Naive B cell (primary cell): ENCODE measurements around the gene PRKAG2. TPM values are rescaled to one million over a fixed set of nuclear protein-coding genes. Genes with fewer than 3 reads are reported as not detected.

Source experiments
- ATAC-seq, 2 donors: fragments of 150-1000 bp; cut with Tn5 transposase; 2 replicates each; pipeline ENCODE4 v1.10.0; 2021; ENCODE audit warnings: low read depth in 2 of 2, mild to moderate bottlenecking in 2 of 2, moderate library complexity in 2 of 2
- DNase-seq: peaks from one replicate; pipeline ENCODE4 v3.0.0; 2022
- H3K27ac Mint-ChIP-seq, 6 donors: one replicate each; pipeline ENCODE4 v1.8.0; 2020 to 2022; ENCODE audit warnings: mild to moderate bottlenecking in 6 of 6, mixed read lengths in 6 of 6, moderate library complexity in 5 of 6, inconsistent platforms in 2 of 6
- H3K27me3 Mint-ChIP-seq, 3 donors: one replicate each; pipeline ENCODE4 v1.8.0; 2021 to 2022; ENCODE audit warnings: mixed read lengths in 3 of 3, mild to moderate bottlenecking in 1 of 3
- H3K36me3 Mint-ChIP-seq, 2 donors: one replicate each; pipeline ENCODE4 v1.8.0; 2020 to 2022; ENCODE audit warnings: mixed read lengths in 2 of 2, inconsistent platforms in 1 of 2, mild to moderate bottlenecking in 1 of 2
- H3K4me1 Mint-ChIP-seq, 3 donors: one replicate each; pipeline ENCODE4 v1.8.0; 2020 to 2022; ENCODE audit warnings: mixed read lengths in 3 of 3, inconsistent platforms in 1 of 3, mild to moderate bottlenecking in 1 of 3, moderate library complexity in 1 of 3
- H3K4me3 Mint-ChIP-seq, 8 donors: one replicate each; pipeline ENCODE4 v1.8.0; 2020 to 2022; ENCODE audit warnings: mild to moderate bottlenecking in 8 of 8, mixed read lengths in 8 of 8, moderate library complexity in 8 of 8, inconsistent platforms in 2 of 8
- H3K9me3 Mint-ChIP-seq, 7 donors: one replicate each; pipeline ENCODE4 v1.8.0; 2020 to 2022; ENCODE audit warnings: mixed read lengths in 7 of 7, mild to moderate bottlenecking in 5 of 7, inconsistent platforms in 2 of 7, moderate library complexity in 1 of 7
- polyA plus RNA-seq, 6 donors: library from polyadenylated mRNA; unstranded; fragments of 300-500 nt; fragmentation: Illumina TruSeq; gene quantifications; one replicate each; pipeline ENCODE4 v1.2.3, GENCODE V29; 2021; ENCODE audit warnings: low read depth in 6 of 6

The PRKAG2 gene
- polyA plus RNA-seq, 6 donors from 2014 or later, result 16.2 to 25.4 (median 20.0) TPM

DNA sequence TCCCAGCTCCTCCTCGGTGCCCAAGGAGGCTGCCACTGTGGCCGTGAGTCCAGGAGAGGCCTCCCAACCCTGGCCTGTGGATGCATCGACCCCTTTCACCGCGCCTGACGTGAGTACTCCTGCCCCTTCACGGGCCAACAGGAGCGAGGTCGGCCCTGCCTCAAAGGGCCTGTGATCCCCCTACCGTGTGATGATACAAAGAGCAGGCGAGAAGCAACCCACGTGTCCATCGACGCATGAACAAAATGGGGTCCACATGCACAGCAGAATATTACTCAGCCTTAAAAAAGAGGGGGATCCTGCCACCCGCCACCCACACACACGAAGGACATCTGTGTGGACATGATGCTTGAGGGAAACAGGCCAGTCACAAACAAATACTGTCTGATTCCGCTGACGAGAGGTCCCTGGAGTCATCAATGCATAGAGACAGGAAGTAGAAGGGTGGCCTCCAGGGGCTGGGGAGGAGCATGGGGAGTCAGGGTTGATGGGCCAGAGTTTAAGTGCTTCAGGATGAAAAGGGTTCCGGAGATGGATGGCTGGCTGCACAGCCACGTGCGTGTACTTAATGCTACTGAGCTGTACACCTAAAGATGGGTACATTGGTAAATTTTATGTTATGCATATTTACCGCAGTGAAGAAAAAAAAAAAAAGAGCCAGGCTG, 151.9 kb downstream of the PRKAG2 start:
- Mint-ChIP-seq H3K4me1 (peaks cover 32 to 40% (median 39%) of the 10 kb centered on the region in 3 donors), H3K9me3 (no peaks in the 10 kb centered on the region), H3K27me3 (no peaks in the 10 kb centered on the region), H3K4me3 (peak overlapping the region in 7 of 8 donors; percentile 6 to 77 (median 52)), H3K36me3 (peaks cover 0 to 5% of the 10 kb centered on the region in 2 donors), H3K27ac (peak overlapping the region in 4 of 6 donors; percentile 54 to 86 (median 78))
- DNase-seq (peak; percentile 13), ATAC-seq (peak; percentile 81 to 88)

DNA sequence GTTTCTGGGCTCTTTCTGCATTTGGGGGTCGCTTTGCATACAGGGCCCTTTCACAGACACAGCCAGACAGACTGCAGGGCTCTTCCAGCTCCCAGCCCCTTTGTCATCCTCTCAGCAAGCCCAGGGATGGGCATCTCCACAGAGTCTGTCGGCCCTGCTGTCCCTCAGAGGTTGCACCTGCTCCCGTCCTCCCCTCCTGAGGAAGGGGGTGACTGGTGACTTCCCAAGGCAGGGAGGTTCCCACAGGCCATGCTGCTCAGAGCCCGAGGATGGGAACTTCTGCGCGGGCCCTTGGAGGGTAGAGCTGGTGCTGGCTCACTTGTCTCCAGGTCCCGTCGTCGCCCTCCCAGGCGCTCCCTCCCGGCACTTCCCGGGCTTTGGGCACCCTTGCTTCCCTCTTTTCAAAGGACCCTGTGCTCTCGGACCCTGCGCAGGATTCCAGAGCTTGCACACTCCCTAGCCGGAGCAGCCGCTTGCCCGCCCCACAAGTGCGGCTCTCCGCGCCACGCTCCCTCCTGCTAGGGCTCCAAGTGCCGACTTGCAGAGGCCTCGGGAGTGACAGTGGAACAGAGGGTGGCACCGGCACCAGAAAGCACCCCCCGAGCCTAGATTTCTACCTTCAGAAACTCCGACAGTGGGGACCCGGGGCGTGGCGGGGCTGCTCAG, 152.5 kb downstream of the PRKAG2 start:
- Mint-ChIP-seq H3K36me3 (peaks cover 0 to 5% of the 10 kb centered on the region in 2 donors), H3K9me3 (no peaks in the 10 kb centered on the region), H3K27ac (peak overlapping the region in 3 of 6 donors; percentile 54 to 69 (median 64)), H3K27me3 (no peaks in the 10 kb centered on the region), H3K4me3 (peak overlapping the region in 3 of 8 donors; percentile 12 to 69 (median 27)), H3K4me1 (peaks cover 32 to 46% (median 42%) of the 10 kb centered on the region in 3 donors)
- no peak for ATAC-seq
- DNase-seq, result no peak

DNA sequence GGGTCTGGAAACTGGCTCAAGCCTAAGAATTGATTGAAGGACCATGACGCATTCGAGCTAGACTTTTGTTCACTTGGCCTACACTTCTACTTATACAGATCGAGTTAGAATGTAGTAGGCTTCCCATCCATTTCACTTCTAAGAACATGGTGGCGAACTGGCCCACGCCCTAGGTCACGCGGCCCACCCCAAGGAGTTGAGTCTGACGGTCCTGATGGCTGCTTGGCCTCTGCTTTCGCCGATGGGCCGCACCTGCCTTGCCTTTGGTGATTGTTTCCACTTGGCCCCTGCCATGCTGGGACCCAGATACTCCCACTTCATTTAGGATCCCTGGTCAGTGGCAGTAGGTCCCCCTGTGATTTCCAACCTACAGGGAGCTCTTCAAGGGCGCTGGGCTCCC, 153.6 kb downstream of the PRKAG2 start:
- Mint-ChIP-seq H3K27me3 (no peaks in the 10 kb centered on the region), H3K27ac (peak overlapping the region in 1 of 6 donors; percentile 68), H3K4me3 (no peak overlapping the region), H3K4me1 (peaks cover 25 to 41% (median 38%) of the 10 kb centered on the region in 3 donors), H3K36me3 (peaks cover 0 to 3% of the 10 kb centered on the region in 2 donors), H3K9me3 (no peaks in the 10 kb centered on the region)
- ATAC-seq (no peak), DNase-seq (no peak)

DNA sequence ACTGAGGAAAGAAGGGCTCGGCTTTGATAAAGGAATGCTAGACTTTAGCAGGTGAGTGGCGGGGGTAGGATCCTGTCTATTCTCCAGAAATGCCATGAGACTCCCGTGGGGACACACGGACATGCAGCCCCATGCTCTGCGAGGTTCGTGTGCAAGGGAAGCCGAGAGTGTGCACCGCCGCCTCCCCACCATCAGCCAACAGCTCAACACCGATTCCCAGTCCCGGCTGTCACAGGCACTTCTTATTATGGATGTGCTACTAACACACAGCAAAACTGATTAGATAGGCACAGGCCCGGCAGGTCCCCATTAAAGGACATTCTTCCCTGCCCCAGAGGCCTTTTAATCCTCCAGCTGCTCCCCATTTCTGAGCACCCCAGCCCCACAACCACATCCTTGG, 154.4 kb downstream of the PRKAG2 start:
- H3K36me3 Mint-ChIP-seq, result peaks cover 0 to 6% of the 10 kb centered on the region in 2 donors
- ATAC-seq (no peak), DNase-seq (no peak)
- peak overlapping the region in 2 of 6 donors; percentile 54 to 68 for H3K27ac Mint-ChIP-seq
- H3K9me3 Mint-ChIP-seq, result no peaks in the 10 kb centered on the region
- H3K4me3 Mint-ChIP-seq, result no peak overlapping the region
- no peaks in the 10 kb centered on the region for H3K27me3 Mint-ChIP-seq
- H3K4me1 Mint-ChIP-seq, result peaks cover 22 to 36% (median 35%) of the 10 kb centered on the region in 3 donors

DNA sequence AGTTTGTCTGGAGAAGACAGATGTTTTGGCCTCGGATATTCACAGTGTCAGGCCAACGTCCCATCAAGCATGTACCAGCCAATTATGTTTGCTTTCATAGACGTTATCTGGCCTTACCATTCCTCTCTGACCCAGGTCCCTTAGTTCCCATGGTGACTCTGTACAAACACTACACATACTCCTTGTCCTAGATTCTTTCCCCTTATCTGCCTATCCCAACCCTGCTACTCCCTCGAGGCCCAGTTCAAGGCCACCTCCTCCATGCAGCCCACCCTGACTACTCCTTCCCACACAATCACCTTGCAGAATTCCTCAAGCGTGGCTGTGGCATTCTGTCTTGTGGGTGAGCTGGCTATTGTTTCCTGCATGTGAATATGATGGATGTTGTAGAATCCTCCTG, 155.2 kb downstream of the PRKAG2 start:
- Mint-ChIP-seq H3K9me3 (no peaks in the 10 kb centered on the region), H3K36me3 (peaks cover 0 to 6% of the 10 kb centered on the region in 2 donors), H3K27me3 (no peaks in the 10 kb centered on the region), H3K4me3 (no peak overlapping the region), H3K27ac (peak overlapping the region in 1 of 6 donors; percentile 23), H3K4me1 (peaks cover 19 to 36% (median 35%) of the 10 kb centered on the region in 3 donors)
- no peak for DNase-seq
- no peak for ATAC-seq

DNA sequence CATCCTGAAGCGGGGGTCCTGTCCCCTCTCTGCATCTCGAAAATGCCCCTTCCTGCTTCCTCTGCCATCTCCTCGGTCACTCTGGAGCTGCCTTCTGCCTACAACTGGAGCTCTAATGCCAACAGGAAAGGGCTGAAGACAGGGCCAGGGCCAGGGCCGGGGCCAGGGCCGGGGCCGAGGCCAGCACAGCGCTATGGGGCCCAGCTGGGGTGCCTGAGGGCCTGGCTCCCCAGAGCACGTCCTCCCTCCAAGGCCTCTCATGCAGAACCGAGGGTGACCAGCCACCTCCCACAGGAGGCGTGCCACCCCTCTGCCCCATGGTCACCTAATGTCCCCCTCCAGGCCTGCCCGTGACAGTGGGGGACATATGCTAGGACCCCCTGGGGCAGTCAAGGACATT, 155.7 kb downstream of the PRKAG2 start:
- no peak for ATAC-seq
- Mint-ChIP-seq H3K4me1 (peaks cover 15 to 35% (median 32%) of the 10 kb centered on the region in 3 donors), H3K27me3 (no peaks in the 10 kb centered on the region), H3K9me3 (no peaks in the 10 kb centered on the region), H3K36me3 (peaks cover 0 to 6% of the 10 kb centered on the region in 2 donors), H3K27ac (peak overlapping the region in 2 of 6 donors; percentile 37 to 58), H3K4me3 (no peak overlapping the region)
- no peak for DNase-seq

DNA sequence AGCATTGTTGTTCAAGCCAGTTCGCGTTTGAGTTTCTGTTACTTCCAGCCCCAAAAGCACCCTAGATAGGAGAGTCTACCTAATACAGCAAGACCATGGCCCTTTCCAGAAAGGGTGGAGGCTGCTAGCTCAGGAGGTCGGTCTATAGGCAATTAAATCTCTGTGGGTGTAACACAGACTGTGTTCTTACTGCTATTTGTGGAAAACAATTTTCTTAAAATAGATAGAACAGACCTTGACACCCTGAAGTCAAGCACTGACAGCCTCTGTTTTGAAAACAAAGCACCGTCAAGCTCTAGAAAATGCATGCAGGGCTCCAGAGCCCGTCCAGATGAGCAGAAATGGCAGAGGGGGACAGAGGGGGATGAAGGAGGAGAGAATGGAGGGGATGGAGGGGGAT, 156.6 kb downstream of the PRKAG2 start:
- Mint-ChIP-seq H3K4me1 (peaks cover 10 to 30% (median 26%) of the 10 kb centered on the region in 3 donors), H3K4me3 (no peak overlapping the region), H3K27me3 (no peaks in the 10 kb centered on the region), H3K9me3 (no peaks in the 10 kb centered on the region), H3K36me3 (peaks cover 0 to 6% of the 10 kb centered on the region in 2 donors), H3K27ac (peak overlapping the region in 1 of 6 donors; percentile 78)
- ATAC-seq, result no peak
- no peak for DNase-seq

DNA sequence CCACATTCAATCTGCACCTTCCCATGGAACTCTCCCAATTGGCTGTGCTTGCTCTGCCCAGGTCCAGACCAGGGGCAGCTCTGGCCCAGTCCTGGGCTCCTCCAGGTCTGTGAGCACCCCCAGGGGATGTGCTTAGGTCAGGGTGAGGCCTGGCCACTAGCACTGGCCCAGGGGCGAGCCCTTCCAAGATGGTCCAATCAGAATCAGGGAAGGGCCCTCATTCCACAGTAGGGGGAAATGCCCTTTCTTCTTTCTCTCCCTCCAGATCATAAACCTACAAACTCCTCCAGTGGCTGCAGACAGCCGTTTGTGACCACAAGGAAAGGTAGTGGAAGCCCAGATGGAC, 157.0 kb downstream of the PRKAG2 start:
- Mint-ChIP-seq H3K36me3 (peaks cover 0 to 6% of the 10 kb centered on the region in 2 donors), H3K9me3 (no peaks in the 10 kb centered on the region), H3K27ac (peak overlapping the region in 1 of 6 donors; percentile 25), H3K4me3 (no peak overlapping the region), H3K4me1 (peaks cover 6 to 26% (median 21%) of the 10 kb centered on the region in 3 donors), H3K27me3 (no peaks in the 10 kb centered on the region)
- ATAC-seq, result no peak
- DNase-seq, result no peak

DNA sequence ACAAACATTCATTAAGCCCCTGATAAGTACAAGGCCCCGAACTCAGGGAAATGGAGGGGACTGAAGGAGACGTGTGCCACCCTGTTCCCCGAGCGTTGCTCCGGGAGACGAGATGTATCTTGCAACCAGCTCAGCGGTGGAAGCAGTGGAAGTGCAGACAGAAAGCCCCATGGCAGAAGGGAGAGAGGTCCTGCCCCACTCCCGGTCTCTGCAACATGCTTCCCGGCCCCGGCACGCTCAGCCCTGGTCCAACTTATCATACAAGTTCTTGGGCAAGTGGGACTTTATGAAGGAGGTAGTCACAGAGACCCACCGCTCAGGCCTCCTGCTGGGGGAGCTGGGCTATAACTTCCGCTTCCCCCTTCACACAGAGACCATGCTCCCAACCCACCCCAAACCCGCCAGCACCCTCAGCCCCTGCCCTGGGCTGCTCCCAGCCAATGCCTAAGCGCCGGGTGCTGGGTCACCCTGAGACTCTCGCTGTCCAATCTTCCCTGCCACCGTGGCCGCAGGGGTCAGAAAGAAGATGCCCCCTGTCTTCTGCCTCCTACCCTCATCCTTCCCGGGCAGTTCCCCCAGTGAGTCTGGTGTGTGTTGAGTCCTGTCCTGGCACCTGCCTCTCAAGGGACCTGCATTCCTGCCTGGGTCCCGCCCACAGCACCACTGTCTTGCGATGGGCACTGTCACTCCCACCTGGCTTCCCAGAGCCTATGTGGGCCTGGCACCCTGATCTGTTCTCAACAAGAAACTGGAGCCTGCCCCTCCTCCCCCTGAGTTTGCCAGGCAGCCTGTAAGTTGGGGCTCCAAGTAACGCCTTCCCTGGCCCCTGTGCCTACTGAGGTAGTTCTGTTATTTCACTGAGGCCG, 157.7 kb downstream of the PRKAG2 start:
- Mint-ChIP-seq H3K27ac (peak overlapping the region in 3 of 6 donors; percentile 25 to 60 (median 56)), H3K36me3 (peaks cover 0 to 6% of the 10 kb centered on the region in 2 donors), H3K9me3 (no peaks in the 10 kb centered on the region), H3K27me3 (no peaks in the 10 kb centered on the region), H3K4me3 (no peak overlapping the region), H3K4me1 (peaks cover 5 to 28% (median 22%) of the 10 kb centered on the region in 3 donors)
- DNase-seq, result no peak
- ATAC-seq, result no peak

DNA sequence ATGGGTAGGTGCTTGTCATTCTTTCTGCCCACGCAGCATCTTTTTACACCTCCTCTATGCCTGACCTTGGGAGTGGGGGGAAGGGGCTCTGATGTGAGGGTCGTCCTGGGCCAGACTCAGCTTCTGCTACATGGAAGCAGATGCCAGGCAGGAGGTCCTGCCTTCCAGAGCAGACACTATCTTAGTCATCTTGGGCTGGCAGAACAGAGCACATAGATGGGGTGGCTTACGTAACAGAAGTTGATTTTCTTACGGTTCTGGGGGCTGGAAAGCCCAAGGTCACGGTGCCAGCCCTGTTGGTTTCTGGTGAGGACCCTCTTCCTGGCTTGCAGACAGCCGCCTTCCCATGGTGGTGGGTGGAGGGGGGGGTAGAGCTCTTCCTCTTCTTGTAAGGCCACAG, 159.0 kb downstream of the PRKAG2 start:
- no peak overlapping the region for H3K4me3 Mint-ChIP-seq
- peaks cover 0 to 6% of the 10 kb centered on the region in 2 donors for H3K36me3 Mint-ChIP-seq
- DNase-seq (no peak), ATAC-seq (no peak)
- no peaks in the 10 kb centered on the region for H3K27me3 Mint-ChIP-seq
- H3K4me1 Mint-ChIP-seq, result peaks cover 11 to 32% (median 17%) of the 10 kb centered on the region in 3 donors
- H3K9me3 Mint-ChIP-seq, result no peaks in the 10 kb centered on the region
- peak overlapping the region in 1 of 6 donors; percentile 88 for H3K27ac Mint-ChIP-seq

DNA sequence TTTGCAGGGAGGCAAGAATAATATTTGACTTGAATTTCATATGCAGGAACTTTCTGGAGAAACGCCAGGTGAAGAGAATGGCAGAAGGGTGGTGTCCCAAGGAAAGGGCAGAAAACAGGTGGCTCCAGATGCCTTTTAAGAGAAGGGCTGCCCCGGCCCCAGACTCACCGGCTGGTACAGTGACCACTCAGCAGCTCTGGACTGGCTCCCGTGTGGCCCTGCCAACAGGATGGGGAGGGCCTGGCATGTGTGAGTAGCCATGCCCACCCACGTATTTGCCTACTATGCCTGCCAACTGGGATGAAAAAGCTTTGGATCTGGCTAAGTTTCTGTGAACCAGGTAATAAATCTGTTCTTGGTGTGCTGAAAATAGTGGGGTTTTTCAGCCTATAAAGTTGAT, 159.5 kb downstream of the PRKAG2 start:
- no peak for ATAC-seq
- peaks cover 0 to 6% of the 10 kb centered on the region in 2 donors for H3K36me3 Mint-ChIP-seq
- H3K27ac Mint-ChIP-seq, result peak overlapping the region in 1 of 6 donors; percentile 31
- no peak for DNase-seq
- H3K4me3 Mint-ChIP-seq, result no peak overlapping the region
- H3K9me3 Mint-ChIP-seq, result no peaks in the 10 kb centered on the region
- H3K27me3 Mint-ChIP-seq, result no peaks in the 10 kb centered on the region
- H3K4me1 Mint-ChIP-seq, result peaks cover 11 to 27% (median 15%) of the 10 kb centered on the region in 3 donors

DNA sequence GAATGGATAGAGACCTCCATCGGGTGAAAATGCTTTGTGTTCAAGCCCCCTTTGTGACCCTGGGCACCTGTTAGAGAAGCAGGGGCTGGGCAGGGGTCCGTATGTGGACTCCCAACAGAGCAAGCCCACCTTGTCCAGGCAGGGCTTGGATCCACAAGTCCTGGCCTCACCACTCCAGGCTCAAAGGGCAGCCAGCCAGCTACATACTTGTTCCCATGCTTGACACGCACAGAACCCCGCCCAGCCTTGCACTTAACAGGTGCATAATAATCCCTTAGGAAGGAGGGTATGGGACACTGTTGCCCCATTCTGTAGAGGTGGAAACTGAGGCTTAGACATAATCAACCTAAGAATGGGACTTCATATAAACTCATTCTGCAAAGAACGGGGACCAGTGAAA, 160.6 kb downstream of the PRKAG2 start:
- Mint-ChIP-seq H3K27me3 (no peaks in the 10 kb centered on the region), H3K36me3 (peaks cover 0 to 6% of the 10 kb centered on the region in 2 donors), H3K27ac (peak overlapping the region in 1 of 6 donors; percentile 55), H3K9me3 (no peaks in the 10 kb centered on the region), H3K4me3 (no peak overlapping the region), H3K4me1 (peaks cover 11 to 27% (median 15%) of the 10 kb centered on the region in 3 donors)
- DNase-seq, result no peak
- no peak for ATAC-seq

DNA sequence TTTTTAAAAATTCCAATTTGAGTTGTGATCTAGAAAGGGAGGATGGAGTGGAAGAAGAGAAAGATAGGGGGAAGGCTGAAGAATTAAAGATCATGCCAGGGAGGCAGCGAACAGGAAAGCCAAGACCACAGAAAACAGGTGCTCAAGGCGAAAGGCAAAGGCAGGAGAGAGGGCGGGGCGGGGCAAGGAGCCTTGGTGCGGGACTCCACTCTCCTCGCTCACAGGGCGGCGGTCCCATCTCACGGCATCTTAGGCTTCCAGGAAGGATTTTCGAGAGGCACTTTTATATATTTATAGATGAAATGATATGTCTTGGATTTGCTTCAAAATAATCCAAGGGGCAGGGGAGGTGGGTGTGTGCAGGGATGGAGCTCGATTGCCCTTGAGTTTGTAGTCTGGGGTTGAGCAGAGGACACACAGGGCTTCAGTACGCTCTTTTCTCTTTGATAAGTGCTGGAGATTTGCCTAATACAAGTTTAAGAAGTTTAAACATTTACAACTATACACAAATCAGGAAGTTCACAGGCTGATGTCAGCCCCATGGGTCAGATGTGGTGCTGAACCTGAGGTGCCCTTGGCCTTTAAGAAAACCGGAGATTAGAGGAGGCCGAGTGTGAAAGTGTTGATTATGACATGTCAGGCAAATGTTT, 161.1 kb downstream of the PRKAG2 start:
- no peak for ATAC-seq
- Mint-ChIP-seq H3K27ac (peak overlapping the region in 1 of 6 donors; percentile 76), H3K36me3 (peaks cover 0 to 7% of the 10 kb centered on the region in 2 donors), H3K4me3 (no peak overlapping the region), H3K4me1 (peaks cover 11 to 27% (median 15%) of the 10 kb centered on the region in 3 donors), H3K9me3 (no peaks in the 10 kb centered on the region), H3K27me3 (no peaks in the 10 kb centered on the region)
- DNase-seq, result no peak
